T-helper 17 cell (primary cell): ENCODE results near the gene CDK5RAP2. TPM values are rescaled to one million over a fixed set of nuclear protein-coding genes. Genes with fewer than 3 reads are reported as not detected.
A peak's percentile ranks its signal among the peaks of the same experiment; 100 is the strongest.

Experiments used
- ATAC-seq: fragments of 150-1000 bp; cut with Tn5 transposase; 2 replicates; pipeline ENCODE4 v1.10.0; 2021; ENCODE audit warnings: mild to moderate bottlenecking, moderate library complexity
- DNase-seq, 3 donors: peaks; one replicate each; pipeline versions ENCODE4 v3.0.0 to v3.0.0-alpha.2; 2020 to 2021
- H3K9me3 ChIP-seq: one replicate; pipeline ENCODE4 v1.7.0; 2013; ENCODE audit warnings: low read length, mild to moderate bottlenecking; ENCODE audit not compliant: control insufficient read depth, poor library complexity, severe bottlenecking
- H3K27ac Mint-ChIP-seq: one replicate; pipeline ENCODE4 v1.8.0; 2022; ENCODE audit warnings: mild to moderate bottlenecking, moderate library complexity, mixed read lengths
- H3K27me3 Mint-ChIP-seq: one replicate; pipeline ENCODE4 v1.8.0; 2022; ENCODE audit warnings: mixed read lengths
- H3K36me3 Mint-ChIP-seq: one replicate; pipeline ENCODE4 v1.8.0; 2022; ENCODE audit warnings: low read depth, mixed read lengths
- H3K4me1 Mint-ChIP-seq: one replicate; pipeline ENCODE4 v1.8.0; 2022; ENCODE audit warnings: mild to moderate bottlenecking, mixed read lengths
- H3K4me3 Mint-ChIP-seq: one replicate; pipeline ENCODE4 v1.8.0; 2022; ENCODE audit warnings: mild to moderate bottlenecking, moderate library complexity, mixed read lengths
- total RNA-seq, 4 donors: library from RNA in 2 of 4; stranded (reverse) in 2 of 4; gene quantifications; one replicate each; pipeline ENCODE4 v1.2.3 and lab custom pipeline; 2022 to 2026

CDK5RAP2 gene
- total RNA-seq, 2 donors from 2014 or later = 59.5 to 68.1 TPM

GRCh38 chr9:120396931-120397330, 183.0 kb downstream of the CDK5RAP2 start:
- peaks cover 17% of the 10 kb centered on the region for H3K4me1 Mint-ChIP-seq
- peak overlapping the region; percentile 89 for H3K27ac Mint-ChIP-seq
- DNase-seq = no peak
- H3K36me3 Mint-ChIP-seq = peaks cover 16% of the 10 kb centered on the region
- H3K9me3 ChIP-seq = no peaks in the 10 kb centered on the region
- H3K4me3 Mint-ChIP-seq = peak overlapping the region; percentile 39
- no peak for ATAC-seq
- H3K27me3 Mint-ChIP-seq = no peaks in the 10 kb centered on the region

- Mint-ChIP-seq H3K27me3 (no peaks in the 10 kb centered on the region), H3K27ac (peak overlapping the region; percentile 89), H3K4me1 (peaks cover 17% of the 10 kb centered on the region), H3K4me3 (peak overlapping the region; percentile 39), H3K36me3 (peaks cover 16% of the 10 kb centered on the region)
- H3K9me3 ChIP-seq = no peaks in the 10 kb centered on the region
- ATAC-seq (no peak), DNase-seq (no peak)
Measured at GRCh38 chr9:120396418-120396817, 183.5 kb downstream of the CDK5RAP2 start.

- ATAC-seq (no peak), DNase-seq (no peak)
- Mint-ChIP-seq H3K27me3 (no peaks in the 10 kb centered on the region), H3K4me3 (no peak overlapping the region), H3K27ac (peak overlapping the region; percentile 89), H3K4me1 (peaks cover 17% of the 10 kb centered on the region), H3K36me3 (peaks cover 16% of the 10 kb centered on the region)
- no peaks in the 10 kb centered on the region for H3K9me3 ChIP-seq
Measured at GRCh38 chr9:120395376-120395775, 184.6 kb downstream of the CDK5RAP2 start.

GRCh38 chr9:120394058-120394669, 185.8 kb downstream of the CDK5RAP2 start:
- no peaks in the 10 kb centered on the region for H3K27me3 Mint-ChIP-seq
- peaks cover 14% of the 10 kb centered on the region for H3K36me3 Mint-ChIP-seq
- no peak overlapping the region for H3K4me3 Mint-ChIP-seq
- peaks cover 17% of the 10 kb centered on the region for H3K4me1 Mint-ChIP-seq
- peak; percentile 57 for ATAC-seq
- peak overlapping the region; percentile 89 for H3K27ac Mint-ChIP-seq
- no peaks in the 10 kb centered on the region for H3K9me3 ChIP-seq
- DNase-seq = no peak

GRCh38 chr9:120393386-120394057, 186.4 kb downstream of the CDK5RAP2 start:
- peak overlapping the region; percentile 89 for H3K27ac Mint-ChIP-seq
- no peak for DNase-seq
- H3K36me3 Mint-ChIP-seq = peaks cover 14% of the 10 kb centered on the region
- no peak overlapping the region for H3K4me3 Mint-ChIP-seq
- peaks cover 17% of the 10 kb centered on the region for H3K4me1 Mint-ChIP-seq
- no peak for ATAC-seq
- H3K27me3 Mint-ChIP-seq = no peaks in the 10 kb centered on the region
- H3K9me3 ChIP-seq = no peaks in the 10 kb centered on the region

- no peaks in the 10 kb centered on the region for H3K27me3 Mint-ChIP-seq
- H3K36me3 Mint-ChIP-seq = peaks cover 19% of the 10 kb centered on the region
- DNase-seq (no peak), ATAC-seq (no peak)
- H3K27ac Mint-ChIP-seq = peak overlapping the region; percentile 67
- H3K9me3 ChIP-seq = no peaks in the 10 kb centered on the region
- H3K4me1 Mint-ChIP-seq = peaks cover 16% of the 10 kb centered on the region
- H3K4me3 Mint-ChIP-seq = no peak overlapping the region
Measured at GRCh38 chr9:120392711-120393110, 187.3 kb downstream of the CDK5RAP2 start.

- Mint-ChIP-seq H3K36me3 (peaks cover 19% of the 10 kb centered on the region), H3K27me3 (no peaks in the 10 kb centered on the region), H3K4me1 (peaks cover 16% of the 10 kb centered on the region), H3K27ac (peak overlapping the region; percentile 67), H3K4me3 (no peak overlapping the region)
- DNase-seq = no peak
- no peak for ATAC-seq
- no peaks in the 10 kb centered on the region for H3K9me3 ChIP-seq
Measured at GRCh38 chr9:120392245-120392644, 187.7 kb downstream of the CDK5RAP2 start.

- Mint-ChIP-seq H3K4me1 (peaks cover 16% of the 10 kb centered on the region), H3K27me3 (no peaks in the 10 kb centered on the region), H3K27ac (no peak overlapping the region), H3K4me3 (no peak overlapping the region), H3K36me3 (peaks cover 18% of the 10 kb centered on the region)
- H3K9me3 ChIP-seq = no peaks in the 10 kb centered on the region
- DNase-seq (no peak), ATAC-seq (no peak)
Measured at GRCh38 chr9:120391691-120392090, 188.3 kb downstream of the CDK5RAP2 start.

GRCh38 chr9:120390637-120391190, 189.3 kb downstream of the CDK5RAP2 start:
- H3K27me3 Mint-ChIP-seq = no peaks in the 10 kb centered on the region
- peaks cover 16% of the 10 kb centered on the region for H3K36me3 Mint-ChIP-seq
- no peak for DNase-seq
- H3K9me3 ChIP-seq = no peaks in the 10 kb centered on the region
- no peak for ATAC-seq
- H3K27ac Mint-ChIP-seq = no peak overlapping the region
- H3K4me1 Mint-ChIP-seq = peaks cover 16% of the 10 kb centered on the region
- no peak overlapping the region for H3K4me3 Mint-ChIP-seq

GRCh38 chr9:120389867-120390266, 190.1 kb downstream of the CDK5RAP2 start:
- no peaks in the 10 kb centered on the region for H3K27me3 Mint-ChIP-seq
- H3K27ac Mint-ChIP-seq = no peak overlapping the region
- ATAC-seq (no peak), DNase-seq (no peak)
- H3K4me1 Mint-ChIP-seq = peaks cover 14% of the 10 kb centered on the region
- H3K36me3 Mint-ChIP-seq = peaks cover 16% of the 10 kb centered on the region
- no peak overlapping the region for H3K4me3 Mint-ChIP-seq
- no peaks in the 10 kb centered on the region for H3K9me3 ChIP-seq

- H3K27me3 Mint-ChIP-seq = no peaks in the 10 kb centered on the region
- peaks cover 16% of the 10 kb centered on the region for H3K36me3 Mint-ChIP-seq
- DNase-seq (no peak), ATAC-seq (no peak)
- H3K4me3 Mint-ChIP-seq = no peak overlapping the region
- H3K4me1 Mint-ChIP-seq = peaks cover 8% of the 10 kb centered on the region
- no peaks in the 10 kb centered on the region for H3K9me3 ChIP-seq
- H3K27ac Mint-ChIP-seq = no peak overlapping the region
Measured at GRCh38 chr9:120389300-120389699, 190.7 kb downstream of the CDK5RAP2 start.

- DNase-seq (no peak), ATAC-seq (no peak)
- Mint-ChIP-seq H3K4me3 (no peak overlapping the region), H3K27ac (no peak overlapping the region), H3K27me3 (no peaks in the 10 kb centered on the region), H3K4me1 (peaks cover 2% of the 10 kb centered on the region), H3K36me3 (peaks cover 11% of the 10 kb centered on the region)
- H3K9me3 ChIP-seq = no peaks in the 10 kb centered on the region
Measured at GRCh38 chr9:120388003-120388855, 191.7 kb downstream of the CDK5RAP2 start.
